IMR-90 (cell line): ENCODE data around the gene MSLN. TPM values are rescaled to one million over a fixed set of nuclear protein-coding genes. Genes with fewer than 3 reads are reported as not detected.

Experiments used
- ATAC-seq: fragments of 200-7000 bp; cut with Tn5 transposase; 2 replicates; pipeline ENCODE4 v1.9.1; 2020; ENCODE audit warnings: low read depth, mild to moderate bottlenecking, moderate library complexity
- BruUV-seq: library from RNA; stranded (reverse); fragments of 400-500 nt; replicated peaks from 2 replicates; lab custom pipeline; 2021; lab: Mats Ljungman, UMichigan
- CTCF ChIA-PET: fragments of 300-600 bp; formaldehyde crosslinking; extraction: SDS; loops from one replicate; lab custom pipeline; 2021; ENCODE audit warnings: antibody characterized with exemption; lab: Yijun Ruan, JAX
- POLR2A ChIA-PET: fragments of 300-600 bp; sonication (Branson Sonifier 250); formaldehyde crosslinking; loops from one replicate; lab custom pipeline; 2022; ENCODE audit warnings: antibody characterized with exemption; ENCODE audit not compliant: unreplicated experiment; lab: Charles Lee
- DNase-seq: peaks from one replicate; pipeline ENCODE4 v3.0.0; 2013
- H2AFZ ChIP-seq: replicated peaks from 2 replicates; pipeline ENCODE3; 2013; ENCODE audit warnings: low read length, mild to moderate bottlenecking; ENCODE audit not compliant: poor library complexity
- H2AK5ac ChIP-seq: 2 replicates; pipeline ENCODE4 v1.6.1; 2013; ENCODE audit warnings: low read depth, low read length, inconsistent platforms
- H2AK9ac ChIP-seq: replicated peaks from 2 replicates; pipeline ENCODE3; 2013; ENCODE audit warnings: mild to moderate bottlenecking, low read depth, low read length, moderate library complexity; ENCODE audit not compliant: poor library complexity
- H2BK120ac ChIP-seq: 2 replicates; pipeline ENCODE4 v1.6.1; 2013; ENCODE audit warnings: low read depth, low read length, inconsistent platforms
- H2BK15ac ChIP-seq: 3 replicates; pipeline ENCODE4 v1.6.1; 2013; ENCODE audit warnings: low read depth, low read length, inconsistent platforms
- H2BK20ac ChIP-seq: 2 replicates; pipeline ENCODE4 v1.6.1; 2013; ENCODE audit warnings: low read depth, mild to moderate bottlenecking, inconsistent platforms, low read length, moderate library complexity
- H2BK5ac ChIP-seq: 2 replicates; pipeline ENCODE4 v1.6.1; 2013; ENCODE audit warnings: mild to moderate bottlenecking, low read depth, low read length, inconsistent platforms; ENCODE audit not compliant: poor library complexity, severe bottlenecking
- H3K14ac ChIP-seq: replicated peaks from 2 replicates; pipeline ENCODE4 v1.6.1; 2013; ENCODE audit warnings: low read depth, low read length, inconsistent platforms
- H3K18ac ChIP-seq: 2 replicates; pipeline ENCODE4 v1.6.1; 2013; ENCODE audit warnings: low read depth, low read length, control low read depth
- H3K23ac ChIP-seq: 2 replicates; pipeline ENCODE4 v1.6.1; 2013; ENCODE audit warnings: low read depth, low read length, inconsistent platforms
- H3K27ac ChIP-seq: 2 replicates; pipeline ENCODE4 v1.5.1; 2013; ENCODE audit warnings: mild to moderate bottlenecking, control low read depth, low read length; ENCODE audit not compliant: insufficient read depth
- H3K27me3 ChIP-seq: 2 replicates; pipeline ENCODE4 v1.6.1; 2013; ENCODE audit warnings: low read length; ENCODE audit not compliant: control insufficient read depth, insufficient read depth
- H3K36me3 ChIP-seq: 2 replicates; pipeline ENCODE4 v1.6.1; 2013; ENCODE audit warnings: low read length, mixed read lengths; ENCODE audit not compliant: control insufficient read depth, insufficient read depth
- H3K4ac ChIP-seq: 2 replicates; pipeline ENCODE4 v1.6.1; 2013; ENCODE audit warnings: low read depth, low read length, inconsistent platforms
- H3K4me1 ChIP-seq: 2 replicates; pipeline ENCODE4 v1.6.1; 2013; ENCODE audit warnings: low read length, mixed read lengths; ENCODE audit not compliant: control insufficient read depth, insufficient read depth
- H3K4me2 ChIP-seq: 2 replicates; pipeline ENCODE4 v1.6.1; 2013; ENCODE audit warnings: low read depth, mild to moderate bottlenecking, control low read depth, low read length, moderate library complexity
- H3K4me3 ChIP-seq: 2 replicates; pipeline ENCODE4 v1.5.1; 2013; ENCODE audit warnings: low read depth, mild to moderate bottlenecking, control low read depth, low read length, moderate library complexity; ENCODE audit not compliant: insufficient read depth
- H3K56ac ChIP-seq: 2 replicates; pipeline ENCODE4 v1.6.1; 2013; ENCODE audit warnings: low read length, inconsistent platforms; ENCODE audit not compliant: insufficient read depth; ENCODE audit errors: extremely low read depth
- H3K79me1 ChIP-seq, 2 experiments: 2 replicates each; pipeline ENCODE4 v1.6.1; 2013; ENCODE audit warnings: low read length in 2 of 2, inconsistent platforms in 1 of 2, low read depth in 1 of 2
- H3K9ac ChIP-seq: 2 replicates; pipeline ENCODE4 v1.6.1; 2013; ENCODE audit warnings: low read depth, low read length, control low read depth
- H3K9me1 ChIP-seq: 2 replicates; pipeline ENCODE4 v1.6.1; 2013; ENCODE audit warnings: low read length, inconsistent platforms; ENCODE audit not compliant: insufficient read depth
- H3K9me3 ChIP-seq: 2 replicates; pipeline ENCODE4 v1.6.1; 2013; ENCODE audit warnings: low read length; ENCODE audit not compliant: control insufficient read depth, insufficient read depth
- H4K20me1 ChIP-seq: 2 replicates; pipeline ENCODE4 v1.6.1; 2013; ENCODE audit warnings: low read length, inconsistent platforms; ENCODE audit not compliant: insufficient read depth
- H4K5ac ChIP-seq: 2 replicates; pipeline ENCODE4 v1.6.1; 2013; ENCODE audit warnings: mild to moderate bottlenecking, low read depth, low read length, control low read depth
- H4K8ac ChIP-seq, 2 experiments: 2 replicates each; pipeline ENCODE4 v1.6.1; 2013; ENCODE audit warnings: low read depth in 2 of 2, low read length in 2 of 2, control low read depth in 1 of 2, inconsistent platforms in 1 of 2
- H4K91ac ChIP-seq: 2 replicates; pipeline ENCODE4 v1.6.1; 2013; ENCODE audit warnings: low read depth, low read length, inconsistent platforms; ENCODE audit not compliant: insufficient read depth
- MAZ ChIP-seq: IDR thresholded peaks from 2 replicates; pipeline ENCODE4 v1.6.1; 2012; ENCODE audit warnings: low read depth, mild to moderate bottlenecking, low read length, improper control_type of control experiment, moderate library complexity, borderline replicate concordance
- NFE2L2 ChIP-seq: fragments of 150-350 bp; IDR thresholded peaks from 2 replicates; pipeline ENCODE4 v1.6.1; 2016; ENCODE audit warnings: low read depth, mild to moderate bottlenecking, low read length
- WGBS, 2 experiments: methylation state at CpG; one replicate each; pipeline versions ENCODE4 v1.1.5 to v1.1.7; 2013; ENCODE audit warnings: missing lambda C conversion rate in 2 of 2; ENCODE audit not compliant: insufficient read length in 1 of 2; ENCODE audit errors: extremely low coverage in 2 of 2; 5-methylcytosine and 5-hydroxymethylcytosine counted together
- dilution Hi-C: fragments of 300-500 bp; cut with HindIII; formaldehyde crosslinking; loops from one replicate; pipeline ENCODE4 v1.14.3; 2018; ENCODE audit warnings: low sequenced_read_pairs; ENCODE audit not compliant: unreplicated experiment
- in situ Hi-C: fragments of 300-500 bp; cut with MboI; formaldehyde crosslinking; loops from 3 replicates; pipeline ENCODE4 v1.14.3; 2019; ENCODE audit warnings: low sequenced_read_pairs, inconsistent platforms, mixed read lengths
- intact Hi-C: fragments of 100-400 bp; cut with micrococcal nuclease; formaldehyde crosslinking; loops from 2 replicates; pipeline ENCODE4 v1.10.0; 2022
- polyA plus RNA-seq, 3 experiments: library from polyadenylated mRNA; depleted of rRNA; stranded (reverse); fragments of >200 nt; gene quantifications; 2 replicates each; pipeline ENCODE4 v1.2.3, GENCODE V29; 2012; ENCODE audit warnings: low replicate concordance in 1 of 3
- total RNA-seq: library from RNA; depleted of rRNA; stranded (reverse); fragments of >200 nt; gene quantifications from 2 replicates; pipeline ENCODE4 v1.2.3, GENCODE V29; 2012

MSLN gene
- total and polyA plus RNA-seq, 2 of the 4 experiments (the other 2 are of a cell fraction), result 0.14 TPM; not detected in 1

DNA sequence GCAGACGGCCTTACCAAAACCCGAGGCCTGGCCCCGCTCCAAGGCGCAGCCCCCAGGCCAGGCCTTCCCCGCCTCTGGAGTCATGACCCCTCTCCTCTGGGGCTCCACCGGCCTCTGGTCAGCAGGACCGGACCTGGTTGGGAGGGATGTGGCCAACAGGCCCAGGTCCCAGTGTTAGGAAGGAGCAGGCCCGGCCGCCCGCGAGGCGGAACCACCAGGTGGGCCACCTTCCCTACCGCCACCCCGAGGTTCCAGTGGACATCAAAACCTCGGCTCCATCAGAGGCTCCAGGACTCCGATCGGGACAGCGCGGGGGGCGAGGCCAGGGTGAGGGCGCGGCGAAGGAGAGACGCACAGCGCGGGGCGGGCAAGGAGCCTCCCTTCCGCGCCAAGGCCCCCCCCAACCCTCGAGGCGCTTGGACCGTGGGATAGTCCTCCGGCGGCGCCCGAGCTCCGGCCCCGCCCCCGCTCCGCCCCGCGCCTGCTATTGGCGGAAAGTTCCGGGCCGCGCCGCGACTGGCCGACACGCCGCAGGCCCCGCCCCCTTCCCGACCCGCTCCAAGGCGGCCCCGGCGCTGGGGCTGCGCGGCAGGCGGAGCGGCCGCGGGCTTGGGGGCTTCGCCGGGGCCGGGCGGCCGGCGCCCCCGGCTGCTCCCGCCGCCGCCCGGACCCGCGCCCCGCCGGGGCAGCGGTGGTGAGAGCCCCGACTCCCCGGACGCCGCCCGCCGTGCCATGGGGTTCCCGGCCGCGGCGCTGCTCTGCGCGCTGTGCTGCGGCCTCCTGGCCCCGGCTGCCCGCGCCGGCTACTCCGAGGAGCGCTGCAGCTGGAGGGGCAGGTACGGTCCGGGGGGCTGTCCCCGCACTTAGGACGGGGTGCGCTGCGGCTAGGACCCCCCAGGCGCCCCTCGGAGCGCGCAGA, 45.7 kb upstream of the MSLN start, which contains the start of gene METRN:
Gene METRN (plus strand): TSS at position 561 of the 919 bp plus-strand sequence. CDS start 172 bp downstream, at position 733.
- Histone ChIP-seq H3K18ac (no peak within 1 kb of the TSS), H3K79me1 (peaks cover 13 to 23% of the 10 kb centered on the region in 2 experiments), H3K4ac (0 out of 2 replicates have a peak within 1 kb of the TSS, but pooled peaks have one; percentile 52), H3K4me1 (peaks cover 14% of the 10 kb centered on the region), H4K8ac (peak within 1 kb of the TSS in 1 of 2 experiments; percentile 77; a peak in 1 of 4 replicates), H4K5ac (no peak within 1 kb of the TSS), H2BK20ac (0 out of 2 replicates have a peak within 1 kb of the TSS, but pooled peaks have one; percentile 10), H3K9me1 (no peaks in the 10 kb centered on the region), H3K56ac (no peak within 1 kb of the TSS), H3K27me3 (no peaks in the 10 kb centered on the region), H3K36me3 (no peaks in the 10 kb centered on the region), H3K23ac (peak within 1 kb of the TSS; percentile 31; the same call in 1 of the 2 replicates), H3K14ac (no peak within 1 kb of the TSS), H3K9ac (peak within 1 kb of the TSS; percentile 51; the same call in 1 of the 2 replicates), H3K4me3 (peak within 1 kb of the TSS; percentile 70), H2BK120ac (no peak within 1 kb of the TSS), H3K9me3 (no peaks in the 10 kb centered on the region), H4K20me1 (peaks cover 7% of the 10 kb centered on the region), H3K27ac (no peak within 1 kb of the TSS; the same call in 1 of the 2 replicates), H3K4me2 (peak within 1 kb of the TSS; percentile 90), H2BK5ac (no peak within 1 kb of the TSS), H2AK9ac (peak within 1 kb of the TSS; percentile 85), H2AFZ (peak within 1 kb of the TSS; percentile 86), H4K91ac (no peak within 1 kb of the TSS), H2BK15ac (no peak within 1 kb of the TSS), H2AK5ac (peak within 1 kb of the TSS; percentile 42; the same call in 1 of the 2 replicates)
- in situ Hi-C loops, result loop anchor here (5.0 to 25.0 kb wide), 2 partner anchors 72 to 347 kb away; partner anchors contain the start of genes CHTF18, RPUSD1 and SSTR5
- BruUV-seq, result no TSS peak
- ChIA-PET CTCF (interaction anchor here (1.6 kb wide), 1 partner anchor 388 kb away, joined by 3 read pairs; no protein-coding TSS in a partner anchor), POLR2A (no interaction called here)
- TF ChIP-seq MAZ, result peak; percentile 52; the same call in 1 of the 2 replicates
- TF ChIP-seq NFE2L2, result no peak
- ATAC-seq (peak; percentile 83), DNase-seq (peak; percentile 78)
- intact Hi-C loops, result loop anchor here (5.0 kb wide), 1 partner anchor 267 kb away; the partner anchor contains the start of gene SOX8
- dilution Hi-C loops, result no loop called here
- 7% methylated on average over 46 of the region's 108 CpGs; no CpG with 5 or more reads in 1 of the 2 experiments for WGBS, 2 experiments
